ENCODE results near the gene TRIM16.
"Not testable (repeated sequence)": the region's sequence is repeated elsewhere in the genome, so short reads cannot be mapped to it uniquely, and the experiment has no call there.

TRIM16 gene

DNA sequence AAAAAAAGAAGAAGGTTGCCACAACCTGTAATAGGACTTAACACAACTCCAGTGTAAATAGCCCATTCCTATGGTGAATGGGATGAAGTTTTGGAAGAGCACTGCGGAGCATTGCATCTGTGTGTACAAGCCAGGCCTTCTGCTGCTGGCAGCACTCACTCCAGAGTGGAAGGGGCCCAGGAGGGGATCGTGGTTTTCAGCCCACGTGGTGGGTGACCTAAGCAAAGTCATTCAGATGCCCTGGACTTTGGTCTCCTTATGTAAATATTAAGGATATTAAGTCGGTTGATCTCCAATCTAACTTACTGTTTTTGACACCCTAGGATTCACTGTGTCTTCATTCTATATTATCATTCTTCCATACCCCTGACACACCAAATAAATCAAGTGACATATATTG is 67.3 kb downstream of the TRIM16 start:
- H3K9ac ChIP-seq (ENCODE audit: low read depth, low read length); H3K9me3 ChIP-seq (ENCODE audit: control insufficient read depth, insufficient read depth, low read length); H3K36me3 ChIP-seq (ENCODE audit: insufficient read depth, low read length); H3K4me1 ChIP-seq (ENCODE audit: insufficient read depth, low read length): not testable (repeated sequence)

GRCh38 chr17:15615850-15616249 is 68.3 kb downstream of the TRIM16 start:
- not testable (repeated sequence) for H3K36me3 ChIP-seq (ENCODE audit: insufficient read depth, low read length); H3K9ac ChIP-seq (ENCODE audit: low read depth, low read length); H3K4me1 ChIP-seq (ENCODE audit: insufficient read depth, low read length); H3K9me3 ChIP-seq (ENCODE audit: control insufficient read depth, insufficient read depth, low read length)

GRCh38 chr17:15613111-15613510 is 71.0 kb downstream of the TRIM16 start:
- not testable (repeated sequence) for H3K4me1 ChIP-seq (ENCODE audit: insufficient read depth, low read length); H3K9me3 ChIP-seq (ENCODE audit: control insufficient read depth, insufficient read depth, low read length); H3K9ac ChIP-seq (ENCODE audit: low read depth, low read length); H3K36me3 ChIP-seq (ENCODE audit: insufficient read depth, low read length)

DNA sequence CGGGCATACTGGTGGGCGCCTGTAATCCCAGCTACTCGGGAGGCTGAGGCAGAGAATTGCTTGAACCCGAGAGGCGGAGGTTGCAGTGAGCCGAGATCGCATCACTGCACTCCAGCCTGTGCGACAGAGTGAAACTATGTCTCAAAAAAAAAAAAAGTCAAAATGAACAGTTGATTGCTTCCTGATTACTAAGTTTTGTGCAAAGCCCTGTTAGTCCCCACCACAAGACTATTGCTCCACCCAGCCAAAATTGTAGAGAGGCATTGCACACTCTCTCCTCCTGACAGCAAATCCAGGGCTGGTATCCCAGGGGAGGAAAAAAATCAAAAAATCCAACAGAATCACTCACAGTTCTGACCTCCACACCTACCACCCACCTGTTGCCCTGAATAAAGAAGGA is 91.2 kb downstream of the TRIM16 start:
- H3K9me3 ChIP-seq (ENCODE audit: control insufficient read depth, insufficient read depth, low read length); H3K36me3 ChIP-seq (ENCODE audit: insufficient read depth, low read length); H3K4me1 ChIP-seq (ENCODE audit: insufficient read depth, low read length); H3K9ac ChIP-seq (ENCODE audit: low read depth, low read length): not testable (repeated sequence)

GRCh38 chr17:15591986-15592385 is 92.1 kb downstream of the TRIM16 start:
- H3K9ac ChIP-seq (ENCODE audit: low read depth, low read length); H3K36me3 ChIP-seq (ENCODE audit: insufficient read depth, low read length); H3K9me3 ChIP-seq (ENCODE audit: control insufficient read depth, insufficient read depth, low read length); H3K4me1 ChIP-seq (ENCODE audit: insufficient read depth, low read length): not testable (repeated sequence)

- H3K9me3 ChIP-seq (ENCODE audit: control insufficient read depth, insufficient read depth, low read length); H3K9ac ChIP-seq (ENCODE audit: low read depth, low read length); H3K4me1 ChIP-seq (ENCODE audit: insufficient read depth, low read length); H3K36me3 ChIP-seq (ENCODE audit: insufficient read depth, low read length): not testable (repeated sequence)
Measured at GRCh38 chr17:15590844-15591243, 93.3 kb downstream of the TRIM16 start.

- not testable (repeated sequence) for H3K4me1 ChIP-seq (ENCODE audit: insufficient read depth, low read length); H3K9ac ChIP-seq (ENCODE audit: low read depth, low read length); H3K9me3 ChIP-seq (ENCODE audit: control insufficient read depth, insufficient read depth, low read length); H3K36me3 ChIP-seq (ENCODE audit: insufficient read depth, low read length)
Measured at GRCh38 chr17:15589544-15590536, 94.3 kb downstream of the TRIM16 start.

DNA sequence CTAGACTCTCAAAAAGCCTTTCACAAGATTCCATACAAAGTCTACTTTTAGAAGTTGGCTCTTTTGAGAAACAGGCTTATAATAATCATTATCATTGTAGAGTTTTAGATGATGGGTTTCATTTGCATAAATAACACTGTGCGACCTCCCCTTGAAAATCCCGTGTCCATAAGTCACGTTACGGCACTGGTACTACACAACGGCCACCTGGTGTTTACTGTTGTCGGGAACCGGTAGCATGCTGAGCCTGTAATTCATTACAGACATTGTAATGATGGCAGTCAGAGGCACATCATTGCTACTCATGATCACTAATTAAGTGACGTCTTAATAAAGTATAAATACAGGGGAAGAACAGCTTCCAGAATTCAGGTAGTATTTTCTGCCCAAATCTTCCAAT is 96.1 kb downstream of the TRIM16 start:
- H3K9ac ChIP-seq (ENCODE audit: low read depth, low read length); H3K36me3 ChIP-seq (ENCODE audit: insufficient read depth, low read length); H3K9me3 ChIP-seq (ENCODE audit: control insufficient read depth, insufficient read depth, low read length); H3K4me1 ChIP-seq (ENCODE audit: insufficient read depth, low read length): not testable (repeated sequence)

DNA sequence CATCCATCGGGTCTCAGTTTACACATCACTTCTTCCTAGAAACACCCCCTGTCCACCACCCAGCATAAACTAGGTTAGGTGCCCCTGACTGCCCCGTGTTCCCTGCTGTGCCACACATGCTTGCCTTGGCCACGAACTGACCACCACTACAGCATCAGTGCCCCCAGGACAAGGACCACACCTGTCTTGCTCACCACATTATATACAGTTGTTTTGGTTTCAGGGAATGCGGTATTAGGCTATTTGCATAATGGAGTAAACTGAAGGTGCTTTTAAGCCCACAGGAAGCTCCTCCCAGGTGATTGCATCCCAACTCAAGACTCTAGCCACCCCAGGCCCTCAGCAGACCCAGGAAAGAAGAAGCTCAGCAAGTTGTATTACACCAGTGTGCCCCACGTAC is 100.8 kb downstream of the TRIM16 start:
- not testable (repeated sequence) for H3K9ac ChIP-seq (ENCODE audit: low read depth, low read length); H3K36me3 ChIP-seq (ENCODE audit: insufficient read depth, low read length); H3K4me1 ChIP-seq (ENCODE audit: insufficient read depth, low read length); H3K9me3 ChIP-seq (ENCODE audit: control insufficient read depth, insufficient read depth, low read length)

GRCh38 chr17:15581462-15581861 is 102.6 kb downstream of the TRIM16 start:
- H3K9ac ChIP-seq (ENCODE audit: low read depth, low read length); H3K36me3 ChIP-seq (ENCODE audit: insufficient read depth, low read length); H3K9me3 ChIP-seq (ENCODE audit: control insufficient read depth, insufficient read depth, low read length); H3K4me1 ChIP-seq (ENCODE audit: insufficient read depth, low read length): not testable (repeated sequence)
